ENCODE data around the gene LIMK1.

- no peak for TF ChIP-seq POLR2A (IDR thresholded peaks at IDR 0.05)
- TF ChIP-seq POLR2AphosphoS5 (IDR thresholded peaks at IDR 0.05): no peak
- TF ChIP-seq CTCF (IDR thresholded peaks at IDR 0.05): no peak
Observed at GRCh38 chr7:74059037-74059436, 24.6 kb upstream of the LIMK1 start.

All from breast epithelium (tissue), 3 donors.